ENCODE data around the gene PDCD6IP.

PDCD6IP gene

GRCh38 chr3:33900809-33901505 is 102.5 kb downstream of the PDCD6IP start:
- no peaks in the 10 kb centered on the region for H3K4me1 ChIP-seq (ENCODE audit: control insufficient read depth, insufficient read depth, low read length)
- H3K27ac ChIP-seq (ENCODE audit: extremely low read depth, low read depth, low read length), result no peak overlapping the region
- H3K9me3 ChIP-seq (ENCODE audit: control insufficient read depth, insufficient read depth, low read depth, low read length), result no peaks in the 10 kb centered on the region
- H3K4me3 ChIP-seq (ENCODE audit: low read depth, low read length), result no peak overlapping the region
- no peaks in the 10 kb centered on the region for H3K36me3 ChIP-seq (ENCODE audit: control insufficient read depth in 2 of 2, insufficient read depth in 1 of 2, low read length in 2 of 2)
- TF ChIP-seq, protein P1, sequence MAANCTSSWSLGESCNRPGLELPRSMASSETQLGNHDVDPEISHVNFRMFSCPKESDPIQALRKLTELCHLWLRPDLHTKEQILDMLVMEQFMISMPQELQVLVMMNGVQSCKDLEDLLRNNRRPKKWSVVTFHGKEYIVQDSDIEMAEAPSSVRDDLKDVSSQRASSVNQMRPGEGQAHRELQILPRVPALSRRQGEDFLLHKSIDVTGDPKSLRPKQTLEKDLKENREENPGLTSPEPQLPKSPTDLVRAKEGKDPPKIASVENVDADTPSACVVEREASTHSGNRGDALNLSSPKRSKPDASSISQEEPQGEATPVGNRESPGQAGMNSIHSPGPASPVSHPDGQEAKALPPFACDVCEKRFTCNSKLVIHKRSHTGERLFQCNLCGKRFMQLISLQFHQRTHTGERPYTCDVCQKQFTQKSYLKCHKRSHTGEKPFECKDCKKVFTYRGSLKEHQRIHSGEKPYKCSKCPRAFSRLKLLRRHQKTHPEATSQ (tag by site-specific recombination; IDR thresholded peaks at IDR 0.05), result no peak
- TF ChIP-seq ZBTB49 (tag by site-specific recombination; IDR thresholded peaks at IDR 0.05; ENCODE audit: low read depth), result no peak
- ChIA-PET CTCF (no interaction called here), POLR2A (no interaction called here)

DNA sequence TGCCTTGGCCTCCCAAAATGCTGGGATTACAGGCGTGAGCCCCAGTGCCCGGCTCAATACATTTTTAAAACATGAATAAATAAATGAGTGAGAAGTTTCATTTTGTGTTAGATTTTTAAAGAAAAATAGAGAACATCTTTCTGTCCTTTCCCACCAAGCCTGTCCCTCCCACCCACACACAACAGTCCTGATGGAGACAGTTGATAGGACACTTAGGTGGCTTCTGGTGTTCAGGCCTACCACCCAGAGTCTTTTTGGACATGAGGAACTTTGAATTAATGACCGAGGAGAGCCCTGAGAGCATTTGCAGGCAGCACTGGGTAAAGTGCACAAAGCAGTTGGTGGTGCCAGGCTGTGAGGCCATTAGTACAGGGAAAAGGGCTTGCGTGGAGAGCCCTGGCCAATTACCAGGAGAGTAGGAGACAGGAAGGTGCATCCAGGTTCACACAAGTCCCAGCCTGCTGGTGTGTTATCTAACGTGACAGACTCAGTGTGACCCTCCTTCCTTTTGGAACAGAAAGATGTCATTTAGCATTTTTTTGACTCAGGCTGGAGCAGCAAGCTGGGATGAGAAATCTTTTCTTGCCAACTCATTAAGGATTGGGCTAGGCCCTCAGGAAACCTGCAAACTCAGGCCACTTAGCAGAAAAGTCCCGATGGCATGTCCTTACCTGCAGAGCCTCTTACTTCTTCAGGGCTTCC is 103.6 kb downstream of the PDCD6IP start:
- CTCF ChIA-PET, result no interaction called here

DNA sequence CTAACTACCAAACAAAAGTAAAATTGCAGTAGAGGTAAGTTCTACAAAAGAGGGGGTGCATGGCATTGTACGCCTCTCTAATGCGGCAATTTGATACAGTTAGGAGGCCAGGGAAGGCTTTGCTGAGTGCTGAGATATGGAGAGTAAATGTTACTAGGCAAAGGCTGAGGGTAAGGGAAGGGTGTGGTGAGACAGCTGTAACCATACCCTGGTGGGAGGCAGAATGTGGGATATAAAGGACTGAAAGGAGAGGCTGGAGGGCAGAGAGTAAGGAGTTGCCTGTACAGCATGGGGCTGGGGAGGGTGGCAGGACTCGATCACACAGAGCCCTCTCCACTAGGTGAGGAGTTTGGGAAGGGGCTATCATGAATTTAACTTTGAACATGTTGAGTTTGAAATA is 106.3 kb downstream of the PDCD6IP start:
- H3K36me3 ChIP-seq (ENCODE audit: control insufficient read depth in 2 of 2, insufficient read depth in 1 of 2, low read length in 2 of 2), result no peaks in the 10 kb centered on the region
- POLR2A ChIA-PET, result no interaction called here
- H3K4me3 ChIP-seq (ENCODE audit: low read depth, low read length), result no peak overlapping the region
- CTCF ChIA-PET, result no interaction called here
- no peak overlapping the region for H3K27ac ChIP-seq (ENCODE audit: extremely low read depth, low read depth, low read length)
- no peaks in the 10 kb centered on the region for H3K4me1 ChIP-seq (ENCODE audit: control insufficient read depth, insufficient read depth, low read length)
- no peaks in the 10 kb centered on the region for H3K9me3 ChIP-seq (ENCODE audit: control insufficient read depth, insufficient read depth, low read depth, low read length)
- no peak for TF ChIP-seq ZNF449 (tag by site-specific recombination; IDR thresholded peaks at IDR 0.05)
- no peak for TF ChIP-seq ATF2 (tag by site-specific recombination; IDR thresholded peaks at IDR 0.05; ENCODE audit: low read depth)
- no peak for TF ChIP-seq ZNF529 (tag by site-specific recombination; IDR thresholded peaks at IDR 0.05; ENCODE audit: insufficient replicate concordance)
- no peak for TF ChIP-seq ZNF660 (tag by site-specific recombination; IDR thresholded peaks at IDR 0.05)
- TF ChIP-seq ZNF513 (tag by site-specific recombination; IDR thresholded peaks at IDR 0.05), result no peak
- no peak for TF ChIP-seq ZNF48 (tag by site-specific recombination; IDR thresholded peaks at IDR 0.05)
- TF ChIP-seq ZNF394 (tag by site-specific recombination; IDR thresholded peaks at IDR 0.05; ENCODE audit: borderline replicate concordance), result no peak
- TF ChIP-seq ZNF202 (tag by site-specific recombination; IDR thresholded peaks at IDR 0.05; ENCODE audit: borderline replicate concordance), result no peak
- TF ChIP-seq, protein P2, sequence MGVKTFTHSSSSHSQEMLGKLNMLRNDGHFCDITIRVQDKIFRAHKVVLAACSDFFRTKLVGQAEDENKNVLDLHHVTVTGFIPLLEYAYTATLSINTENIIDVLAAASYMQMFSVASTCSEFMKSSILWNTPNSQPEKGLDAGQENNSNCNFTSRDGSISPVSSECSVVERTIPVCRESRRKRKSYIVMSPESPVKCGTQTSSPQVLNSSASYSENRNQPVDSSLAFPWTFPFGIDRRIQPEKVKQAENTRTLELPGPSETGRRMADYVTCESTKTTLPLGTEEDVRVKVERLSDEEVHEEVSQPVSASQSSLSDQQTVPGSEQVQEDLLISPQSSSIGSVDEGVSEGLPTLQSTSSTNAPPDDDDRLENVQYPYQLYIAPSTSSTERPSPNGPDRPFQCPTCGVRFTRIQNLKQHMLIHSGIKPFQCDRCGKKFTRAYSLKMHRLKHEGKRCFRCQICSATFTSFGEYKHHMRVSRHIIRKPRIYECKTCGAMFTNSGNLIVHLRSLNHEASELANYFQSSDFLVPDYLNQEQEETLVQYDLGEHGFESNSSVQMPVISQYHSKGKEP (tag by site-specific recombination; IDR thresholded peaks at IDR 0.05), result no peak
- no peak for TF ChIP-seq ZNF843 (tag by site-specific recombination; IDR thresholded peaks at IDR 0.05)

More for the DNA sequence above, 103.6 kb downstream of the PDCD6IP start:
- POLR2A ChIA-PET, result no interaction called here
- Histone ChIP-seq H3K4me1 (ENCODE audit: control insufficient read depth, insufficient read depth, low read length) (no peaks in the 10 kb centered on the region), H3K9me3 (ENCODE audit: control insufficient read depth, insufficient read depth, low read depth, low read length) (no peaks in the 10 kb centered on the region), H3K36me3 (ENCODE audit: control insufficient read depth in 2 of 2, insufficient read depth in 1 of 2, low read length in 2 of 2) (no peaks in the 10 kb centered on the region), H3K4me3 (ENCODE audit: low read depth, low read length) (no peak overlapping the region), H3K27ac (ENCODE audit: extremely low read depth, low read depth, low read length) (no peak overlapping the region)
- TF ChIP-seq PATZ1 (tag by site-specific recombination; IDR thresholded peaks at IDR 0.05), result no peak
- no peak for TF ChIP-seq ZNF202 (tag by site-specific recombination; IDR thresholded peaks at IDR 0.05; ENCODE audit: borderline replicate concordance)
- TF ChIP-seq MYNN (tag by site-specific recombination; IDR thresholded peaks at IDR 0.05; ENCODE audit: borderline replicate concordance), result no peak
- no peak for TF ChIP-seq ZNF629 (tag by site-specific recombination; IDR thresholded peaks at IDR 0.05)
